Measurements from ENCODE around the gene NOXA1.

The NOXA1 gene

GRCh38 chr9:137387891-137388560 is 35.2 kb upstream of the NOXA1 start:
- no peak for DNase-seq

- no peak for DNase-seq
These were observed 34.4 kb upstream of the NOXA1 start for GRCh38 chr9:137388589-137389427.

GRCh38 chr9:137389428-137389746 is 33.8 kb upstream of the NOXA1 start:
- DNase-seq, result no peak

- DNase-seq, result no peak
These were observed 32.4 kb upstream of the NOXA1 start for GRCh38 chr9:137390553-137391410.

- DNase-seq, result no peak
These were observed 31.8 kb upstream of the NOXA1 start for GRCh38 chr9:137391411-137391754.

- no peak for DNase-seq
These were observed 30.8 kb upstream of the NOXA1 start for GRCh38 chr9:137392232-137393007.

GRCh38 chr9:137393176-137394150 is 29.7 kb upstream of the NOXA1 start:
- no peak for DNase-seq

- no peak for DNase-seq
These were observed 28.1 kb upstream of the NOXA1 start for GRCh38 chr9:137394866-137395665.

- DNase-seq, result no peak
These were observed 27.6 kb upstream of the NOXA1 start for GRCh38 chr9:137395666-137396010.

GRCh38 chr9:137396227-137396626 is 27.0 kb upstream of the NOXA1 start:
- DNase-seq, result no peak

GRCh38 chr9:137396634-137397367 is 26.4 kb upstream of the NOXA1 start:
- no peak for DNase-seq

- DNase-seq, result no peak
These were observed 25.3 kb upstream of the NOXA1 start for GRCh38 chr9:137397675-137398423.

GRCh38 chr9:137398561-137399468 is 24.4 kb upstream of the NOXA1 start:
- no peak for DNase-seq

GRCh38 chr9:137402746-137403145 is 20.4 kb upstream of the NOXA1 start:
- no peak for DNase-seq

- DNase-seq, result no peak
These were observed 19.9 kb upstream of the NOXA1 start for GRCh38 chr9:137403269-137403668.

GRCh38 chr9:137404961-137405567 is 18.1 kb upstream of the NOXA1 start:
- DNase-seq, result no peak

- no peak for DNase-seq
These were observed 17.5 kb upstream of the NOXA1 start for GRCh38 chr9:137405677-137406081.
